NCI-H146 treated with DMSO at 0.1 percent for 48 hours (cell line): ENCODE measurements around the gene SLC4A3.

Source experiments
- DNase-seq: peaks from one replicate; lab custom pipeline; 2025; ENCODE audit not compliant: unreplicated experiment; lab: John Stamatoyannopoulos, UW

Gene SLC4A3

DNA sequence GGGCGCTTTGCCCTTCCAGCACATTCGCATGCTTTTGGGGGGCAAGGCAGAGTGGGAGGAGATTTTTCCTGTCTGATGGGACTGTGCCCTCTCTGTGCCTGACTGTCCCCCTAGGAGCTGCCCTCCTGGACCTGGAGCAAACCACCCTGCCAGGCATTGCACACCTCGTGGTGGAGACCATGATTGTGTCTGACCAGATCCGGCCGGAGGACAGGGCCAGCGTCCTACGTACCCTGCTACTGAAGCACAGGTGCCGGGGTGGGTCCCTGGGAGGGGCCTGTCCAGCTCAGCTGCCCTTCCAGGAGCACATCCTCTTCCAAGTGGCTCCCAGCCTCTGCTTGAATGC, 5.3 kb downstream of the SLC4A3 start:
- DNase-seq, result no peak

DNA sequence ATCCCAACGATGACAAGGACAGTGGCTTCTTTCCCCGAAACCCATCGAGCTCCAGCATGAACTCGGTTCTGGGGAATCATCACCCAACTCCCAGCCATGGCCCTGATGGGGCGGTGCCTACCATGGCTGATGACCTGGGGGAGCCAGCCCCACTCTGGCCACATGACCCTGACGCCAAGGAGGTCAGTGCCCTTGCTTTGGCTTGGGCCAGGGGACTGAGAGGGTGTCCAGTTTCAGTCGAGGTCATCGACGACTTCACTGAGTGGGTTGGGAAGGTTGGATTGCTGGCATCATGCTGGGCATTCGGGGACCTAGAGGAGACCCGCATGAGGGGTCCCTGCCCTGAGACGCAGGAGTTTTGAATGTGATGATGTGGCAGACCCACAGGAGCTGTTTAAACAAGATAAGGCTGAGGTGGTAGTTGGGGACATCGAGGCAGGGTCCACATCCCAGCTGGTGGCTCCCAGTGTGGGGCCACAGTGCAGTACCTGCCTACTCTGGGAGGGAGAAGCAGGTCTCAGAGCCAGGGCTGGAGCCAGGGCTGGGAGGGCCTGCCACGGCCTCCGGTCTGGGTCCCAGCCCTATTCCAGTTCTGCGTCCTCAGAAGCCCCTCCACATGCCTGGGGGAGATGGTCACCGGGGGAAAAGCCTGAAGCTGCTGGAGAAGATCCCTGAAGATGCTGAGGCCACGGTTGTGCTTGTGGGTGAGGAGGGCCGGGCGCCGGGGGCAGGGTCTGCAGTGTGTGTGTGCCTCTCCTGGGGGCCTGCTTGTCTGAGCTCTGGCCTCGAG, 6.0 kb downstream of the SLC4A3 start:
- no peak for DNase-seq

DNA sequence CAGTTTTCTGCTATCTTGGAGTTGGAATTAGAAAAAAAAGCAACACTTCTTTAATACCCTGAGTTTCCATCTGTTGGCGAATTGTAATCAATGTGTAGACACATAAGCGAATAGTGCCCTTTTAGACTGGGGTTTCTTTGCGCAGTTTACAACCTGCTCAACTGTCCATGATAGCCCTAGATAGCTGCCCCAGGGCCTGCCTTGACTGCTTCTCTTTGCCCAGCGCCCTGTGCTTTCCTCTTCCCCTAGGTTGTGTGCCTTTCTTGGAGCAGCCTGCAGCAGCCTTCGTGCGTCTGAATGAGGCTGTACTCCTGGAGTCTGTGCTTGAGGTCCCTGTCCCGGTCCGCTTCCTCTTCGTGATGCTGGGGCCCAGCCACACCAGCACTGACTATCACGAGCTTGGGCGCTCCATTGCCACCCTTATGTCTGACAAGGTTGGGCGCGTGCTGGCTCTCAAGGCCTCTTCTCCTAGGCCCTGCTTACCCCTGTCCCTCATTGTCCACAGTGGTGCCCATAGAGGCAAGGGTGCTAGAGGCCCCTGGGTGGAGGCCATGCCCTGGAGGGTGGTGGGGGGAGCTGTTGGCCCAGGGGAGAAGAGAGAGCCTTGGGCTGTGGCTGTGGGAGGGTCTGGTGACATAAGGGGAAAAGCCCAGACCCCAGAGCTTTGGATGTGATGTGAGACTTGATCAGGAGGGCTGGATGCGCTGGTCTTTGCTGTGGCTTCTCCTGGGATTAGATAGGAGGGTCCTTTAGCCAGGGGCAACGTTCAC, 6.9 kb downstream of the SLC4A3 start:
- no peak for DNase-seq

DNA sequence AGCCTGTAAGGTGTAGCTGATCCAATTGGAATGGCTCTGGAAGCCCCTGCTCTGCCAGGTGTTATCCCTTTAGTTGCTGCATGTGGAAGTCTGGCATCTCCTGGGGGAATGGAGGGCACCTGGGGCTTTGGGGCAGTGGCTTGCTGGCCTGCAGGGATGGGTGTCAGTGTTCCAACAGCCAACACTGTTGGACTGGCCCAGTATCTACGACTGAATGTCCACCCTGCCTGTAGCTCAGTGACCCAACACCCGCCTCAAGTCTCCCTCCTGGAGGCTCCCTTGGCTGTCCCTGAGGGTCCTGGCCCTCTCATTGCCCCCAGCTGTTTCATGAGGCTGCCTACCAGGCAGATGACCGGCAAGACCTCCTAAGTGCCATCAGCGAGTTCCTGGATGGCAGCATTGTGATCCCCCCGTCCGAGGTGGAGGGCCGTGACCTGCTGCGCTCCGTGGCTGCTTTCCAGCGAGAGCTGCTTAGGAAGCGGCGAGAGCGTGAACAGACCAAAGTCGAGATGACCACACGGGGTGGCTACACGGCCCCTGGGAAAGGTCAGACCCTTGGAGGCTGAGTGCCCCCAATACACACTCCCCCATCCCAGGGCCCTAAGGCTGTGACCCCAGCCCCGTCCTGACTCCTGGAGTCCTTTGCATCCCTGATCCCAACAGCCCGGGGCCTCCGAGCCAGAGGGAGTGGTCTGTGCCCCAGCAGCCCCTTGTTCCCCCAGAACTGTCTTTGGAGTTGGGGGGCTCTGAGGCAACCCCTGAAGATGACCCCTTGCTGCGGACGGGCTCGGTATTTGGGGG, 7.7 kb downstream of the SLC4A3 start:
- no peak for DNase-seq

DNA sequence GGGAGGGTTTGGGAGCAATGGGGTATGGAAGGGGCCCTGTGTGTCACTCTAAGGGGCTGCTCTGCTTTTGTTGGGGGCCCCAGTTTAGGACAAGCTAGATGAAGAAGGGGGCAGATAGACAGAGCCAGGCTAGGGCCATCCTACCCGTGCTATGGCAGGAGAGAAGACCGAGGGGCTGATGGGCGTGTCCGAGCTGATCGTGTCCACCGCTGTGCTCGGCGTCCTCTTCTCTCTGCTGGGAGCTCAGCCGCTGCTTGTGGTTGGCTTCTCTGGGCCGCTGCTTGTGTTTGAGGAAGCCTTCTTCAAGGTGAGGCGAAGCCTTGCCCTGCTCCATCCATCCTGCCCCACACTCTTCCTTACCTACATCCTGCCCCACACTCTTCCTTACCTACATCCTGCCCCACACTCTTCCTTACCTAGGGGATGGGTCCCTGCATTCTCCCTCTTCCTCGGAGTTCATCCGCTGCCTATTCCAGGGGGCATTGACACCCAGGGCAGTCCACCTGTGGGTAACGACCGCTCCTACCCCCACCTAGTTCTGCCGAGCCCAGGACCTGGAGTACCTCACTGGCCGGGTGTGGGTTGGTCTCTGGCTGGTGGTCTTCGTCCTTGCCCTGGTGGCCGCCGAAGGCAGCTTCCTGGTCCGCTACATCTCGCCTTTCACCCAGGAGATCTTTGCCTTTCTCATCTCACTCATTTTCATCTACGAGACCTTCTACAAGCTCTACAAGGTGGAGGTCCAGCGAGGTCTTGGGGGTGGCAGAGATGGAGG, 8.9 kb downstream of the SLC4A3 start:
- no peak for DNase-seq

DNA sequence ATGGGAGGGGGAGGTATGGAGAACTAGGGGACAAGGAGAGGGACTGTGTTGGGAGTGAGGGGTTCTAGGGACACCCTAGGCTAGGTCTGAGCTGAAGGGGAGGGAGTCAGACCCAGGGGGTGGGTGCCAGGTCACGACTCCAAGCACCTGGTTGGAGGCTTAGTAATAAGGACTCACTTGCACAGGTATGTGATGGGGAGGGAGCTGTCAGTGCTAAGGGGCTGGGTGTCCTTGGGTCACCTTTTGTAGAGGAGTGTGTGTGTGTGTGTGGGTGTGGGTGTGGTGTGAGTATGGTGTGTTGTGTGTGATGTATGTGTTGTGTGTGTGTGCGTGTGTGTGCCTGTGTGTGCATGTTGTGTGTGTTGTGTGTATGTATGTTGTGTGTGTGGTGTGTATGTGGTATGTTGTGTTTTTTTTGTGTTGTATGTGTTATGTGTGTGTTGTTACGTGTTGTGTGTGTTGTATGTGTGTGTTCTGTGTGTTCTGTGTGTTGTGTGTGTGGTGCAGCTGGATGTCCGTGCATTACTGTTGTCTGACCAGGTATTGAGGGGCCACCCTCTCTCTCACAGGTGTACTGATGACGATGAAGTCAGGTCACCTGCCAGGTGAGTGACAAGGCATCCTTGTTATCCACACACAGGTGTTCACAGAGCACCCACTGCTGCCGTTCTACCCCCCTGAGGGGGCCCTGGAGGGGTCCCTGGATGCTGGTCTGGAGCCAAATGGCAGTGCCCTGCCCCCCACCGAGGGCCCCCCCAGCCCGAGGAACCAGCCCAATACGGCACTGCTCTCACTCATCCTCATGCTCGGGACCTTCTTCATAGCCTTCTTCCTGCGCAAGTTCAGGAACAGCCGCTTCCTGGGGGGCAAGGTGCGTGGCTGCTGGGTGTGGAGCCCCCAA, 9.8 kb downstream of the SLC4A3 start:
- no peak for DNase-seq

DNA sequence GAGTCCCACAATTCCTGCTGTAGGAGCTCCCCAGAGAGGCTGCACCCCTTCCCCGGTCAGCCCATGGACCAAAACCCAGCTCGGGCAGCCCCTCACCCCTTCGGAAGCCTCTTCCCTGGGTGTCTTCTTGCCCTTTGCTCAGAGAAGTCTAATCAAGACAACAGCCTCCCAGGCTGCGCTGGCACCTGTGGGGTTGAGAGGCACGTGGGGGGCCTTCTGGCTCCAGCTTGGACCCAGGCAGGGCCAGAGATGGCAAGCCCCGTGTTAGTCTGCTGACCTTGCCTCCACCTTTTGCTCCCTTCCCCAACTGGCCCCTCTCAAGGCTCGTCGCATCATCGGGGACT, 10.4 kb downstream of the SLC4A3 start:
- no peak for DNase-seq

DNA sequence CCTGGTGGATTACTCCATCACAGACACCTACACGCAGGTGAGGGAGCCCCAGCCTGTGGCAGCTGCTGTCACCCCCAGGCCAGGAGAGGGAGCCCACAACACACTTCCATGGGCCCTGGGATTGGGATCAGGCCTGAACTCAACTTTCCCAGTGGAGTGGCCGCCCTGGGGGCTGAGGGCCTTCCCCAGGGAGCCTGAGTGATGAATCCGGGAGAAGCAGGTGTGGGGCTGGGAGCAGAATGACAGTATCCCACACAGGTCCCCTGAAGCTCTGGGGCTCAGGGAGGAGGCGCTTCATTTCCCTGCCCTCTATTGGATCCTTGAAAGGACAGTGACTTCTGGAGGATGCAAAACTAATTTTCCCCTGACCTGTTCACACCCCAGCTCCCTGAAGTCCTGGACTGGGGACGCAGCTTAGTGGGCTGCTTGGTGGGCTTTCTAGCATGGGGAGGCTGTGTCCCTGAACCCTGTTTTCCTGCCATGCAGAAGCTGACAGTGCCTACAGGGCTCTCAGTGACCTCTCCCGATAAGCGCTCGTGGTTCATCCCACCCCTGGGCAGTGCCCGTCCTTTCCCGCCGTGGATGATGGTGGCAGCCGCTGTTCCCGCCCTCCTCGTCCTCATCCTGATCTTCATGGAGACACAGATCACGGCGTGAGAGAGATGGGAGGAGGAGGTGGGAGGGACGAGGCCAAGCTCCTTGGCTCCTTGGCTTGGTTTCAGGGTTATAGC, 11.0 kb downstream of the SLC4A3 start:
- DNase-seq, result no peak

DNA sequence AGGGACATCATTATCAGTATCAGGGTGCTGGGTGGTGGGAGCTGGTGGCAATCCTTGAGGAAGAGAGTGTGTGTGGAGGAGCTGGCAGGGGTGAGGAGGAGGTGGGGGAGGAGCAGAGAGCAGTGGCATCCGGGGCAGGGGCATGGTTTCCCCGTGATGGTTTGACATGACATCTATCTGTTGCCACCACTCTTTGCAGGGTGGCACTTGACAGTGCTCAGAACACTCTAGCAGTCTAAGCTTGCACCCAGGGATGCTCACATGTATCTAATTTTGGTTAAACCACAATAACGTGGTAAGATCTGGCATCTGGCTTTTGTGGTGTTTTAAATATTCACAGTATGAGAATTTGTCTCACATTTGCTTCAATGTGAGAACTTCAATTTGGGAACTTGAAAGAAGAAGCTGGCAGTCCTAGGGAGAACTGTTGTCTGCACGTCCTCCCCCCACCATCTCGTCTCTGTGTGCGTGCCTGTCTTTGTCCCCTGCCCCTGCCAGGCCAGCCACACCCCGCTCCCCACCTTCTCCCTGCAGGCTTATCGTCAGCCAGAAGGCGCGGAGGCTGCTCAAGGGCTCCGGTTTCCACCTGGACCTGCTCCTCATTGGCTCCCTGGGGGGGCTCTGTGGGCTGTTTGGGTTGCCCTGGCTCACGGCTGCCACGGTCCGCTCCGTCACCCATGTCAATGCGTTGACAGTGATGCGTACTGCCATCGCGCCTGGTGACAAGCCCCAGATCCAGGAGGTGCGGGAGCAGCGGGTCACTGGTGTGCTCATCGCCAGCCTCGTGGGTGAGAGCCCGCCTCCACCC, 11.7 kb downstream of the SLC4A3 start:
- DNase-seq, result no peak

DNA sequence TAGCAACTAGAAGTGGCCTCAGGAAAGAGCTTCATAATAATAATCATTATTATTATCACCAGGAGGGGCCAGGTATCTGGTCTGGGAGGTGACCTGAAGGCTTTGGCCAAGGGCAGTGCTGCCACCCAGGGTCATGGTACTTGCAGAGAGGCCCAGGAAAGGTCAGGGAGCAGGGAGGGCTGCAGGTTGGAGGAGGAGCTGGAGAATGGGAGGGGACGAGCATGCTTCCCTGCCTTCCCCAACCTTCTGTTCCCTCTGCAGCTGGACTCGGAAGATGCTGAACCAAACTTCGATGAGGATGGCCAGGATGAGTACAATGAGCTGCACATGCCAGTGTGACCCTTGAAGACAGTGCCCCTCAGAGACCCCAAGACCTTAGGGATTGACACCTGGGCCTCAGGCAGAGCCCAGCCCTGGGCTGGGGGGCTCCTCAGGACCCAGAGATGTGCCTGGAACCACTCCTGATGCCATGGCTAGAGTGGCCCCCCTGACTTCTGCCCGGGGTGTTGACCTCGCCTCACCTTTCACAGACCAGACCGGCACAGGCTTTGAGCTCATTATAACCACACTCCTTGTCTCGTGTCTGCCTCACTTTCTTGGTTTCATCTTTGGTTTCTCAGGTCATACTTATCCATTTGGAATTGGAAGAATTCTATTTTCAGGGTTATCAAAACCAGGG, 14.1 kb downstream of the SLC4A3 start:
- DNase-seq, result no peak

DNA sequence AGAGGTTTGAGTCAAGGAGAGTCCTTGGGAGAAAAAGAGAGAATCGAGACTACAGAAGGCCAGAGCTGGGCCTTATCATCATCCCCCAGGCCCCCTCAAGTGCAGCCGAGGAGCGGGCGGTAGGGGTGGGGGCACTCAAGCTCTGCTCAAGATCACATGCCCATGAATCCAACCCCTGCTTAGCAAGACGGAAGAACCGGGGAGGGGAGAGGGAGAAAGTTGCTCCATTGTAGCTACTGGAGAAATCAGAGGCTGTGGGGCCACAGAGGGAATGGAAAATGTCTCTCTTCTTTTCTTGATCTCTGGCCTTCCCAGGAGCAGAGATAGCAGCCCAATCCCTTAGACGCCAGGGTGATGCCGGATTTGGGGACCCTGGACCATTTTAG, 14.6 kb downstream of the SLC4A3 start:
- no peak for DNase-seq

DNA sequence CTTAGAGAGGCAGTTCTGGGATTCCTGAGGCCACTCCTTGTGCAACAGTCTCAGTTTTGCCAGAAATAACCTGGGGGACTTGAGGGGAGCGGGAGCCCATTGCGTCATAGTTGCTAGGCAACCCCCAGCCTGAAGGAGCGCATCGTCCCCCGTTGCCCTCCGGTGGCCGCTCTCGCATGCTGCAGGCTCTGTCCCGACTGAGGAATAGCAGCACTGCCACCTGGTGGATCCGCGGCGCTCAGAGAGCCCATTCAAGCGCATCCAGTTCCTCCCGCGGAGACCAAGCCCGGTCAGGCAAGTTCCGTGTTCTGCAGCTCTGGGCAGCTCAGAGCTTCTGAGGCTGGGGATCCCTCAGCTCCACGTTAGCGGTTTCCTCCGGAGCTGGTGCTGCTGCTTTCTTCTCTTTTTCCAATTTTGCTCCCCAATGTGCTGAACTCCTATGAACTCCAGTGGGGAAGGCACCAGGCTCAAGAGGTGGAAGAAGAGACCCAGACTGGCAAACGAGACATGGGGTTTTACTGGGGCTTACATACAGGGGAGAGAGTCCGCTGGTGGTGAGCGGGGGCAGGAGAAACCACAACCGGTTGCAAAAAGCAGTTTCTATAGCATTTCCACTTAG, 15.1 kb downstream of the SLC4A3 start:
- peak; percentile 55 for DNase-seq

DNA sequence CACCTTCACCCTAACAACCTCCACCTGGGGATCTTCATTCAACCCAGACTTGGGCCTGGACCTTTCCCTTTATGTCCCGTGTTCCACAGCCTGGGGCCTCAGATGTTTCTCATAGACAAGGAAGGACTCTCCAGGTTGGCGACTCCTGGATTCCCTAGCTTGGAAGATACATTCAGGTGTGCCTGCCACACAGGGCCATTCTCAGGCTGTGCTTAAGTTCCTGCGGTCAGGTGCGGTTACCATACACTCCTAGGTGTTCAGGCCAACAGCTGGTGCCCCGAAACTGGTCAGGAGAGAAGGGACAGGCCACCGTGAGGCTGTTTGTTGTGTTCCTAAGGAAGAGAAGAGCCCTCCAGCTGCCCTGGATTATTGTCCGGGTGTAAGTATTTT, 15.6 kb downstream of the SLC4A3 start:
- DNase-seq, result no peak

DNA sequence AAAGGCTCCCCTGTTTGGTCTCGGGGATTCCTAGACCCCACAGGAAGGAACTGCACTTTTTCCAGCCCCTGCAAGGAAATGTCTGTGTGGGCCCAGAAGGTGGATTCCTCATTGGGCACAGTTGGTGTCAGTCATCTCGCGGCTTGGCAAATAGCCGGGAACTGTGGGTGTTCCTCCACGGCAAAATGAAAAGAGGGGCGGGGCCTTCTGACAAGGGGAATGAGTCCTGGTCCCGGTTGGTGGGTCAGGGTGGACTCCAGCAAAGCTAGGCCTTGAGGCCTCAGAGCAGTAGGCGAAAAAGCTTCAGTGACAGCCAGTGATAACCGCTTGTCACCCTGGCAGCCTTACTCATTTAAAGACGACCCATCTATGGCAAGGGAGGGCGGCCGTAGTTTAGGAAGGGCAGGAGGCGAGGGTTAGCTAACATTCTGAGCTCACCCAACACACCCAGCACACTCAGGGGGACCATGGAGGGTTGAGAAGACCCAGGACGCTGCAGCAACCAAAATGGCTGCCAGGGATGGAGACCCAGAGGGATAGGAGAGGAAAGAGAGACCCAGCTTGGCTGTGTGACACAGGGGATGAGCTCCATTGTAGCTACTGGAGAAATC, 16.5 kb downstream of the SLC4A3 start:
- no peak for DNase-seq

DNA sequence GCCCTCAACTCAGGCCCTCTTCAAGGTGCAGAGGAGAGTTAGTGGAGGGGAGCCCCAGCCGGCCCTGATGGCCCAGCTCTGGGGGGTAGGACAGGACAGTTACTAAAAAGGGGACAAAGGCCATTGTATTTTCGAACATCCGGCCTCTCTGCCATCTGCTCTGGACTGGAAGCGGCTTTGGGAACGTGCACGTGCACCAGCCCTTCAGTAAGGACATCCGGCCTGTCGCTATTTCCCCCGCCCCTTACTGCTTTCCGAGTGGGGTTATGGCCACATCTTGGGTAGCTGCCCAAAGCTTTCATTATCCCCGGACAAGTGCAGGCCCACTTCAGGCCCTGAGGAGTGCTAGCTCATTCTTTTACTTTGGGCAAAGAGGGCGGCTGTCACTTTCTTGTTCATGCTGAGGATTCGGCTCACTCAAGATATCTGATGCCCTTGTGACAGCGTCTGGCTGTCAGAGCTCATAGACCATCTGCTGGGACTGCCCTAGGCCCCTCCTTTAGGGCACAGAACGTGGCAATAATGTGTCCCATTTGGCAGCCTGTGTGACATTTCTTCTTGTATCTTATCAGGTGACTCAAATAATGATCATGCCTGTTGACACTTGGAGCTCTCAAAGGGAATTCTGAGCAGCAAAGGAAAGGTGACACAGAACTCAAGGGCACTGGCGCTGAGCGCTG, 17.5 kb downstream of the SLC4A3 start:
- no peak for DNase-seq

DNA sequence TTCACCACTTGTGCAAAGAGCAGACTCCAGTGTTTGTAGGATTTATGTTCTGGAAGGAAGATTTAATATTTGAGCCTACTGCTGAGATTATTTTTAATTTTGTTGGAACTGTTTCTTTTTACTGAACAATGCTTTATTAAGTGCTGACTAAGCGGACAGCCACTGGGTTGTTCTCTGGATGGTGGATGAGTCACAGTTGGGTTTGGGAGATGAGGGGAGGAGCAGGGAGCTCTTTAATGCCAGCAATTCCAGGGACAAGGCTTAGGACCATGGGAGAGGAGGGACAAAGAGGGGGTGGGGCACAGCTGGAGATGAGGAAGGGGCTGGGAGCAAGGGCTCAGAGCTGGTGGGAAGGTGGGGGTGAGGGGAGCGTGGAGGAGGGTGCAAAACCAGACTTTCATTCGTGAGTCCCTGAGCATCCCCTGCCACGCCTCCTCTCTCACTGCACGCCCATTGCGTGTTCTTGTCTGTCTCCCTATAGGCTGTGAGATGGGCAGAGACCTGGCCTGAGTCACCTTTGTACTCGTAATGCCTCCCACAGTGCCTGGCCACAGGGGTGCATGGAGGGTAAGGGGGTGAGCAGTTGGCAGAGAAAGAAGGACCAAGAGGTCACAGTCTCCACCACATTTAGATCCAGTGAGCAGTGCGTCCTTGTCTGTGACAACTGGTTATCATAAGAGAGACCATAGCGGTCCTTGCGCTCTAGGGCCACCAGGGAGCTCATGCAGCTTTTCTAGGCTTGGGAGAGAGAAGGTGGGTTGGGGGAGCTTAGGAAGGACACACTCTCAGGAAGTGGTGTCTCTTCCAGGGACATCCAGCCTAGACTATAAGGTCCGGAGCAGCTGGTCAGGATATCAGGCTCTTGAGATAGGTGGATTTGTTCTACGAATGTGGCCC, 18.4 kb downstream of the SLC4A3 start:
- no peak for DNase-seq
